Neural cell (in vitro differentiated cells): ENCODE data around the gene EDDM13. TPM values are rescaled to one million over a fixed set of nuclear protein-coding genes. Genes with fewer than 3 reads are reported as not detected.

Source experiments
- H2AFZ ChIP-seq: fragments of 200-600, 300-800 bp; sonication (generic), shearing (Covaris generic); 2 replicates; pipeline ENCODE4 v1.6.0; 2014; ENCODE audit warnings: low read depth, mild to moderate bottlenecking, antibody characterized with exemption, low read length, moderate library complexity
- H3F3A ChIP-seq: fragments of 200-600 bp; shearing (Covaris generic); 2 replicates; pipeline ENCODE4 v1.6.1; 2016; ENCODE audit warnings: mild to moderate bottlenecking, moderate library complexity, mixed read lengths, antibody characterized with exemption, low read length; ENCODE audit not compliant: insufficient read depth, poor library complexity, severe bottlenecking
- H3K27ac ChIP-seq: fragments of 200-600, 300-800 bp; sonication (generic), shearing (Covaris generic); 2 replicates; pipeline ENCODE4 v1.5.1; 2014; ENCODE audit warnings: mild to moderate bottlenecking, low read length, moderate library complexity
- H3K27me3 ChIP-seq: fragments of 300-800, 200-600 bp; sonication (generic), shearing (Covaris generic); 2 replicates; pipeline ENCODE4 v1.6.0; 2014; ENCODE audit warnings: mild to moderate bottlenecking, low read depth, low read length, moderate library complexity; ENCODE audit not compliant: insufficient read depth
- H3K36me3 ChIP-seq: fragments of 300-800, 200-600 bp; sonication (generic), shearing (Covaris generic); 2 replicates; pipeline ENCODE4 v1.5.1; 2014; ENCODE audit warnings: mild to moderate bottlenecking, antibody characterized with exemption, low read length, moderate library complexity; ENCODE audit not compliant: insufficient read depth
- H3K4me2 ChIP-seq: fragments of 300-800, 200-600 bp; sonication (generic), shearing (Covaris generic); 2 replicates; pipeline ENCODE4 v1.6.0; 2014; ENCODE audit warnings: mild to moderate bottlenecking, low read length
- H3K4me3 ChIP-seq: fragments of 300-800, 200-600 bp; sonication (generic), shearing (Covaris generic); 2 replicates; pipeline ENCODE4 v1.5.1; 2014; ENCODE audit warnings: mild to moderate bottlenecking, low read length, moderate library complexity
- H3K79me2 ChIP-seq: fragments of 200-600 bp; shearing (Covaris generic); replicated peaks from 2 replicates; pipeline ENCODE4 v1.6.0; 2014; ENCODE audit warnings: mild to moderate bottlenecking, low read length, moderate library complexity; ENCODE audit not compliant: insufficient read depth
- H3K9ac ChIP-seq: fragments of 300-800, 200-600 bp; sonication (generic), shearing (Covaris generic); 2 replicates; pipeline ENCODE4 v1.6.1; 2016; ENCODE audit warnings: mild to moderate bottlenecking, low read length, mixed read lengths
- H3K9me2 ChIP-seq: fragments of 200-600 bp; shearing (Covaris generic); 2 replicates; pipeline ENCODE4 v1.6.1; 2016; ENCODE audit warnings: mild to moderate bottlenecking, low read length, mixed read lengths; ENCODE audit not compliant: insufficient read depth
- H3K9me3 ChIP-seq: fragments of 200-600, 300-800 bp; sonication (generic), shearing (Covaris generic); 2 replicates; pipeline ENCODE4 v1.6.1; 2016; ENCODE audit warnings: mild to moderate bottlenecking, mixed run types, low read length, moderate library complexity, mixed read lengths
- H4K20me1 ChIP-seq: fragments of 200-600 bp; shearing (Covaris generic); 2 replicates; pipeline ENCODE4 v1.6.1; 2016; ENCODE audit warnings: mild to moderate bottlenecking, mixed run types; ENCODE audit not compliant: insufficient read depth
- EP300 ChIP-seq: fragments of 450-650 bp; conservative IDR thresholded peaks from 2 replicates; pipeline ENCODE4 v1.6.1; 2014; ENCODE audit warnings: antibody characterized with exemption, mild to moderate bottlenecking, moderate library complexity; ENCODE audit not compliant: poor library complexity, severe bottlenecking
- EZH2 ChIP-seq: fragments of 200-600, 300-800 bp; shearing (Covaris generic), sonication (generic); IDR thresholded peaks from 2 replicates; pipeline ENCODE4 v1.6.1; 2014; ENCODE audit warnings: antibody characterized with exemption, low read length, borderline replicate concordance, mild to moderate bottlenecking; ENCODE audit not compliant: insufficient read depth, poor library complexity, severe bottlenecking
- MXI1 ChIP-seq: fragments of 450-650 bp; conservative IDR thresholded peaks from 2 replicates; pipeline ENCODE4 v1.6.1; 2014; ENCODE audit warnings: antibody characterized with exemption, mild to moderate bottlenecking; ENCODE audit not compliant: poor library complexity, severe bottlenecking
- POLR2AphosphoS5 ChIP-seq: IDR thresholded peaks from 2 replicates; pipeline ENCODE4 v1.6.1; 2012
- RAD21 ChIP-seq: fragments of 450-650 bp; conservative IDR thresholded peaks from 2 replicates; pipeline ENCODE4 v1.6.1; 2014; ENCODE audit warnings: antibody characterized with exemption, mild to moderate bottlenecking, moderate library complexity
- REST ChIP-seq: IDR thresholded peaks from 2 replicates; pipeline ENCODE4 v1.6.1; 2012; ENCODE audit warnings: borderline replicate concordance
- SMC3 ChIP-seq: fragments of 450-650 bp; conservative IDR thresholded peaks from 2 replicates; pipeline ENCODE4 v1.6.1; 2014; ENCODE audit warnings: antibody characterized with exemption, mild to moderate bottlenecking, moderate library complexity; ENCODE audit not compliant: poor library complexity
- TAF1 ChIP-seq: IDR thresholded peaks from 2 replicates; pipeline ENCODE4 v1.6.1; 2012; ENCODE audit warnings: low read depth
- polyA plus RNA-seq: library from polyadenylated mRNA; depleted of rRNA; stranded (reverse); fragments of >200 nt; gene quantifications from 2 replicates; pipeline ENCODE4 v1.2.3, GENCODE V29; 2014
- TF ChIP-seq, protein P1 (sequence below): fragments of 450-650 bp; IDR thresholded peaks from 2 replicates; pipeline ENCODE4 v1.5.1; 2014; ENCODE audit warnings: antibody characterized with exemption, mild to moderate bottlenecking, moderate library complexity; ENCODE audit not compliant: poor library complexity, severe bottlenecking

Gene EDDM13
- polyA plus RNA-seq, 1 donor from 2014 or later = not detected

- H3K9me2 ChIP-seq = no peaks in the 10 kb centered on the region
Measured at GRCh38 chr19:56347163-56347778, 74.7 kb downstream of the EDDM13 start.

GRCh38 chr19:56348289-56348877 is 75.8 kb downstream of the EDDM13 start:
- TF ChIP-seq TAF1 (no peak), EZH2 (no peak), EP300 (no peak), REST (no peak), RAD21 (no peak), POLR2AphosphoS5 (no peak), SMC3 (no peak), MXI1 (no peak)
- TF ChIP-seq, protein P1, sequence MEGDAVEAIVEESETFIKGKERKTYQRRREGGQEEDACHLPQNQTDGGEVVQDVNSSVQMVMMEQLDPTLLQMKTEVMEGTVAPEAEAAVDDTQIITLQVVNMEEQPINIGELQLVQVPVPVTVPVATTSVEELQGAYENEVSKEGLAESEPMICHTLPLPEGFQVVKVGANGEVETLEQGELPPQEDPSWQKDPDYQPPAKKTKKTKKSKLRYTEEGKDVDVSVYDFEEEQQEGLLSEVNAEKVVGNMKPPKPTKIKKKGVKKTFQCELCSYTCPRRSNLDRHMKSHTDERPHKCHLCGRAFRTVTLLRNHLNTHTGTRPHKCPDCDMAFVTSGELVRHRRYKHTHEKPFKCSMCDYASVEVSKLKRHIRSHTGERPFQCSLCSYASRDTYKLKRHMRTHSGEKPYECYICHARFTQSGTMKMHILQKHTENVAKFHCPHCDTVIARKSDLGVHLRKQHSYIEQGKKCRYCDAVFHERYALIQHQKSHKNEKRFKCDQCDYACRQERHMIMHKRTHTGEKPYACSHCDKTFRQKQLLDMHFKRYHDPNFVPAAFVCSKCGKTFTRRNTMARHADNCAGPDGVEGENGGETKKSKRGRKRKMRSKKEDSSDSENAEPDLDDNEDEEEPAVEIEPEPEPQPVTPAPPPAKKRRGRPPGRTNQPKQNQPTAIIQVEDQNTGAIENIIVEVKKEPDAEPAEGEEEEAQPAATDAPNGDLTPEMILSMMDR = no peak
- Histone ChIP-seq H3K27me3 (no peaks in the 10 kb centered on the region), H3K4me3 (no peak overlapping the region), H2AFZ (no peak overlapping the region), H3K79me2 (no peaks in the 10 kb centered on the region), H3K27ac (no peak overlapping the region), H3K36me3 (no peaks in the 10 kb centered on the region), H3K4me2 (no peak overlapping the region), H3F3A (no peaks in the 10 kb centered on the region), H4K20me1 (no peaks in the 10 kb centered on the region), H3K9me3 (peaks cover 3% of the 10 kb centered on the region), H3K9me2 (no peaks in the 10 kb centered on the region), H3K9ac (no peak overlapping the region)

More at GRCh38 chr19:56347163-56347778, 74.7 kb downstream of the EDDM13 start:
- Histone ChIP-seq H3K4me3 (no peak overlapping the region), H4K20me1 (no peaks in the 10 kb centered on the region), H3K4me2 (no peak overlapping the region), H3K9ac (no peak overlapping the region), H3K27ac (no peak overlapping the region), H2AFZ (no peak overlapping the region), H3K27me3 (no peaks in the 10 kb centered on the region), H3K79me2 (no peaks in the 10 kb centered on the region), H3F3A (no peaks in the 10 kb centered on the region), H3K36me3 (no peaks in the 10 kb centered on the region), H3K9me3 (peaks cover 3% of the 10 kb centered on the region)
- TF ChIP-seq RAD21 (no peak), SMC3 (no peak), REST (no peak)
